NCI-H748 (cell line): ENCODE measurements around the gene NECTIN1.
A peak's percentile ranks its signal among the peaks of the same experiment; 100 is the strongest.

ENCODE experiments used
- DNase-seq: peaks from one replicate; lab custom pipeline; 2025; ENCODE audit not compliant: unreplicated experiment; lab: John Stamatoyannopoulos, UW

Gene NECTIN1

GRCh38 chr11:119734788-119735187 is 5.8 kb upstream of the NECTIN1 start:
- DNase-seq, result peak; percentile 56

- no peak for DNase-seq
Observed at GRCh38 chr11:119730789-119731386, 1.9 kb upstream of the NECTIN1 start.

DNA sequence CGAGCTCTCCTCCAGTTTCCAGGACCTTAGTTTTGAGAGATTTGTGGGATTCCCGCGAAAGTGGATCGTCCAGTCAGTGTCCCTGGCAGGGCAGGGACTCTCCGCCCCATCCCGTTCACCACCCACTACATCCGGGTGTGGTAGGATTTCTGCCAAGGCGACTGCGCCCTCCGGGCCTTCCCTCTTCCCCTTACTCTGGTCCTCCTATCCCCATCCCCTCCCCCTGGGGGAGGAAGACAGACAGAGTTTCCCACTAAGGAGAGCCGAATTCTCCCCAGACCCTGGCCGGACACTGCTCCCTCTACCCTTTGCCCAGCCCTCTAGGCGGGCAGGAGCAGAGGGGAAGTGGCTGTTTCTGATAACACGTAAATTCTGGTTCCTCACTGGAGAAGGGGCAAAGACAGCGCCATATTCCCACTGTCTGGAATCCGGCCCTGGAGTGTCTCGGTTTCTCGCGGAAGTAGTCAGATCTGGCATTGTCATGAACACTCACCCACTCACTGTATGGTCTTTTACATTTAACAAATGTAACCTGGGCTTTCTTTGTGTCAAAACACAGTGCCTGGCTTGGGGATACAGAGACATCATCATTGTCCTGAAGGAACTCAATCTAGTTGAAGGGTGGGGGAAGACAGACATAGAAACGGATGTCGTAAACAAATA is 1.1 kb upstream of the NECTIN1 start:
- DNase-seq, result peak; percentile 8

DNA sequence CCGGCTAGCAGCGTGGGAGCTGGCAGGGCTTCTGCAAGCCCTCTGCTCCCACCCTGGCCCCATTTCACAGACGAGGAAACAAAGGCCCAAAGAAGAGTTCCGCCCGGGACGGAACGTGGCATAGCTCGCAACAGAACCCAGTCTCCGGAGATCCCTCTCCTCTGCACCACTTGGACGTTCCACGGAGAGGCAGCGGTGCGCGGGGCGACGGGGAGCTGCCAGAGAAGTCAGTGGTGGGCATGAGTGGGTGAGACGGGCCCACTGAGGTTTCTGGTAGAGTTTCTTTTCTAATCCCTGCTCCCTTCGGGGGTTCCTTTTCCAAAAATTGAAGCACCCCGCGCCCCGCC is 554 bp upstream of the NECTIN1 start:
- DNase-seq, result no peak

DNA sequence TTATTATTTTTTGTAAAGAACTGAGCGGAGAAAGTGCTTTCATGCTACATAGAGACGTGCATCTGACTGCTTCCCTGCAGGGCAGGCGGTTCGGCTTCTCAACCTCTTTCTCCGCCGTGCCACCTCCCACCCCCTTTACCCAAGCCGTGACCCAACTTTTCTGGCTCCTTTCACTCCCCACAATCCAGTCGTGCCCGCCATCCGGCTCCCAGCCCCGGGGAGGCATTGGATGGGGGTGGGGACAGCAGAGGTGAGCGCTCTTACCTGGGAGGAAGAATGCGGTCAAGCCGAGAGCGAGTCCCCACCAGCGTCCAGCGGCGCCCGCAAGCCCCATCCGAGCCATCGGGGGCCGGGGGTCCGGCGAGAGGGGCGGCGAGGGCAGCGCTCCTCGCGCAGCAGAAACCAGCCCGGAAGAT is 781 bp downstream of the NECTIN1 start:
- peak; percentile 39 for DNase-seq

GRCh38 chr11:119727523-119728151 is 1.4 kb downstream of the NECTIN1 start:
- DNase-seq, result peak; percentile 44

DNA sequence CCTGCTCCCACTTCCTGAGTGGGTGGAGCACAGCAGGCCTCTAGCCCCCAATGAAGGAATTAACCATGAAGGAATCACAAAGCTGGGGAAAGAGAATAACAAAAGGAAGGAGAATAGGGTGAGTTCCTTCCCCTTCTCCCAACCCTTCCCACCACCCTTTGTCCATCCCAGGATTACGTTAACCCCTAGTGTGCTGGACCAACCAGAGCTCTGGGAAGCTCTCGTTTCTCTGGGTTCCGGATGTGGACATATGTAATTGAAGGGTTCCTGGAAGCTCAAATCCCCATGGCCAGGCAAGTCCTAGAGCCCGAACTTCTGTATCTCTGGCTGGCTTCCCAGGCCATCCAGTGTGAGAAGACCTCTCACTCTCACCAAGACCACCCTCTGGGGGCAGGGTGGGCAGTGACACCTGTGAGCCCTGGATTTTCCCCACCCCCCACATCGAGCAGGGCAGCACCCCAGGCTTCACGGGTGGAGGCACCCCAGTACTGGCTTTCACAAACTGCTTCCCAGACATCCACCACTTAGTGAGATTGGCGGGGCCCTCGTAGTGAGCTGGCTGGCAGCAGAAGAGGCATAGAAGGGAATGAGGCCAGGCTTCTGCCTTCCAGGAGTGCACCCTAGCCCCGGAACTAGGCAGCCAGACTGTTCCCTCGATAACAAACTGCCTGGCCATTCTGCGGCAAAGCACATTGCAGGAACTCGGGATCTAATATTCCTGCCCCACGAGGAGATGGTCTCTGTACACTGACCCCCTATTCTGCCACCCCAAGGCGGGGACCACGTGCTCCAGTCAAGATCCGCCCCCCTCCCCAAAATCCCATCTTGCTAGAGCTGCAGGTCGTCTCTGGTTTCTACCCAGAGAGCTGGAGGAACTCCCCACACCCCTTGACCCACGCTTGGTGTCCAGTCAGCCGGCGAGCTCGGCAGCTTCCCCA is 2.1 kb downstream of the NECTIN1 start:
- no peak for DNase-seq

- DNase-seq, result peak; percentile 43
Observed at GRCh38 chr11:119726150-119726553, 2.8 kb downstream of the NECTIN1 start.

DNA sequence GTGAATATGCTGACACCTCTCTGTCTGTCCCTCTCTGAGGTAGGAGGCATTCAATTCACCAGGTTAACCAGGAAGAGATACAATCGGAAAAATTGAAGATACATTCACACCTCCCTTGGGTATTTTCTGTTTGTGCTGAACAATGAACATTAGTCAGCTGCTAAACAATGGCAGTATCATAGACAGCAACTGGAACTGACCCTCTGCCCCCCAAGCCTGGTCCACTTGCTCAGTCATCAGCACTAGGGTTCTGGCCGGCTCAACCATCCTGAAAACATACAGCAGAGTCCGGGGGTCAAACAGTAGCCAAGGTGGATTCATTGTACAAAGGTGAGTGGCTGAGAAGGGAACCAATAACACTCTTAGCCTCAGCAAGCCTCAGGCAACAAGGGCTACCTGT is 4.0 kb downstream of the NECTIN1 start:
- DNase-seq, result no peak

- no peak for DNase-seq
Observed at GRCh38 chr11:119723952-119724325, 5.1 kb downstream of the NECTIN1 start.

- no peak for DNase-seq
Observed at GRCh38 chr11:119723243-119723951, 5.6 kb downstream of the NECTIN1 start.

DNA sequence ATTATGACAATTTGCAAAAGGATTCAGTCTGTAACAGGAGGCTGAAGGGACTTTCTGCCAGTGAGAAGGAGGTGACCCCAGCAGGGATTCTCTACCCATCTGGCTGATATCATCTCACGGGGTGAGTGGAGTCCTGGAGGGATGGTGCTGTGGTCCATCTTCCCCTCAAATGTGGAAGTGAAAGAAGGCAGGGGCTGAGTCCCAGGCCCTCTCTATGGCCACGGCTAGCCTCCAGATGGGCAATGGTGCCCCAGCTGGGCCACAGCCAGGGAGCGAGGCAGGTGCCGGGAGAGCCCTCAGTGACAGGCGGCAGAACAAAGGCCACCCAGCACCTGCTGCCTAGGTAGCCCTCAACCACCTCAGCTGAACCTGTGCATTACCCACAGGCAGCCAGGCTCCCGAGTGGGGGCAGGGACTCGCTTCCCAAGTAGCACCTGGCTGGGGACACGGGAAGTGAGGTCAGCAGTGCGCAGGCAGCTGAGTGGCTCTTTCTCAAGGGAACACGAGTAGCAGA is 6.7 kb downstream of the NECTIN1 start:
- DNase-seq, result peak; percentile 82

- peak; percentile 23 for DNase-seq
Observed at GRCh38 chr11:119721129-119722120, 7.6 kb downstream of the NECTIN1 start.

- no peak for DNase-seq
Observed at GRCh38 chr11:119720311-119720913, 8.6 kb downstream of the NECTIN1 start.

- no peak for DNase-seq
Observed at GRCh38 chr11:119717839-119718534, 11.0 kb downstream of the NECTIN1 start.

GRCh38 chr11:119716582-119717498 is 12.2 kb downstream of the NECTIN1 start:
- DNase-seq, result peak; percentile 6

DNA sequence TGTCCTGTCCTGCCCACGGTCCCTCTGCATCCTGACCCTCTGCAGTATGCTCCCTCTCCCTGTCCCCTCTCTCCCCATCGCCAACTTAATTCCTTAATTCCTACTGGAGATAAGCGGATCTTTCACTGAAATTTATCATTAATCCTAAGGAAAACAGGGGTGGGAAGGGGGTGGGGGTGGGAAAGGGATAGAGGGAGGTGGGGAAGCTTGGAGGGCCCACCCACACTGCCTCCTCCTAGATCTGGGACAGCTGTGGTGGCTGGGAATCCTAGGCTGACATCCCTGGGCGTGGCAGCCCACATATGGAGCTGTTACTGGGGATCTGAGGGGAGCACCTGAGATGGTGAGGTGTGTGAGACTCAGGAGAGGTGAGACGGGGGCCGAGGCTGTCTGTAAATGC is 14.4 kb downstream of the NECTIN1 start:
- DNase-seq, result no peak
